Activated T-cell treated with anti-CD3 and anti-CD28 coated beads for 4 hours (primary cell): ENCODE results near the gene FXR1.
A peak's percentile ranks its signal among the peaks of the same experiment; 100 is the strongest.
"Not testable (repeated sequence)": the region's sequence is repeated elsewhere in the genome, so short reads cannot be mapped to it uniquely, and the experiment has no call there.

Experiments
- DNase-seq: peaks from one replicate; pipeline ENCODE4 v3.0.0-alpha.2; 2020

FXR1 gene

GRCh38 chr3:180912304-180913296 is at the start of gene FXR1:
FXR1 (plus strand) TSS chr3:180912670; CDS start chr3:180912686, 16 bp downstream.
- peak; percentile 87 for DNase-seq

GRCh38 chr3:180870008-180870699 is 42.3 kb upstream of the FXR1 start:
- DNase-seq: no peak

- DNase-seq: no peak
These were observed 40.6 kb upstream of the FXR1 start for GRCh38 chr3:180871901-180872300.

- DNase-seq: not testable (repeated sequence)
These were observed 40.0 kb upstream of the FXR1 start for GRCh38 chr3:180872430-180872829.

GRCh38 chr3:180875124-180875698 is 37.3 kb upstream of the FXR1 start:
- DNase-seq: no peak

- no peak for DNase-seq
These were observed 31.2 kb upstream of the FXR1 start for GRCh38 chr3:180881065-180881801.

GRCh38 chr3:180882115-180882514 is 30.4 kb upstream of the FXR1 start:
- DNase-seq: no peak

GRCh38 chr3:180888992-180889560 is 23.4 kb upstream of the FXR1 start:
- DNase-seq: no peak

- no peak for DNase-seq
These were observed 13.9 kb upstream of the FXR1 start for GRCh38 chr3:180898572-180898971.

- no peak for DNase-seq
These were observed 2.9 kb upstream of the FXR1 start for GRCh38 chr3:180909369-180910127.

GRCh38 chr3:180910823-180911222 is 1.6 kb upstream of the FXR1 start:
- DNase-seq: no peak

GRCh38 chr3:180911876-180912303 is 580 bp upstream of the FXR1 start:
- DNase-seq: no peak

GRCh38 chr3:180913581-180914404 is 1.3 kb downstream of the FXR1 start:
- DNase-seq: no peak

GRCh38 chr3:180918542-180918941 is 6.1 kb downstream of the FXR1 start:
- DNase-seq: no peak

GRCh38 chr3:180922242-180922641 is 9.8 kb downstream of the FXR1 start:
- no peak for DNase-seq

- DNase-seq: no peak
These were observed 11.1 kb downstream of the FXR1 start for GRCh38 chr3:180923561-180923960.

- DNase-seq: no peak
These were observed 14.1 kb downstream of the FXR1 start for GRCh38 chr3:180926526-180926925.

- DNase-seq: no peak
These were observed 16.9 kb downstream of the FXR1 start for GRCh38 chr3:180929376-180929775.

GRCh38 chr3:180930526-180930925 is 18.1 kb downstream of the FXR1 start:
- no peak for DNase-seq

GRCh38 chr3:180932819-180933218 is 20.3 kb downstream of the FXR1 start:
- DNase-seq: no peak

GRCh38 chr3:180934638-180935037 is 22.2 kb downstream of the FXR1 start:
- DNase-seq: no peak
